K562 (cell line): ENCODE measurements around the gene FKRP. TPM values are rescaled to one million over a fixed set of nuclear protein-coding genes. Genes with fewer than 3 reads are reported as not detected.

Source experiments
- ATAC-seq: fragments of 200-7000 bp; cut with Tn5 transposase; 3 replicates; pipeline ENCODE4 v1.9.1; 2020; ENCODE audit warnings: moderate library complexity
- BruUV-seq: library from RNA; stranded (reverse); fragments of 400-500 nt; replicated peaks from 2 replicates; lab custom pipeline; 2021; lab: Mats Ljungman, UMichigan
- CTCF ChIA-PET: fragments of 300-600 bp; formaldehyde crosslinking; extraction: SDS; loops from one replicate; lab custom pipeline; 2021; ENCODE audit warnings: low intra/inter-chr PET ratio; lab: Yijun Ruan, JAX
- POLR2A ChIA-PET: fragments of 300-600, 350-650 bp; sonication (Branson Sonifier 250); formaldehyde crosslinking; extraction: SDS; loops from one replicate; lab custom pipeline; 2021; ENCODE audit warnings: antibody characterized with exemption, inconsistent platforms; lab: Yijun Ruan, JAX
- DNase-seq, 4 experiments: peaks; one replicate each; pipeline versions ENCODE4 v3.0.0 to v3.0.0-alpha.2; 2011 to 2018; ENCODE audit warnings: low spot score in 3 of 4, mixed read lengths in 3 of 4; ENCODE audit errors: extremely low read depth in 1 of 4
- FAIRE-seq: peaks from 2 replicates; lab custom pipeline; 2011; peaks lifted over from hg19 to GRCh38; lab: Jason Lieb, UNC
- H2AFZ ChIP-seq: 2 replicates; pipeline ENCODE4 v1.6.0; 2011; ENCODE audit warnings: low read depth, low read length, control low read depth, inconsistent platforms
- H3K27ac ChIP-seq: fragments of 200-600 bp; 3 replicates; pipeline ENCODE4 v1.8.0; 2011; ENCODE audit warnings: low read depth, mild to moderate bottlenecking, control low read depth, inconsistent platforms, low read length, moderate library complexity, mixed read lengths; ENCODE audit errors: extremely low read depth
- H3K27me3 ChIP-seq, 2 experiments: fragments of 300-600 bp in 1 of 2; 2 replicates in 1 of 2; 3 replicates in 1 of 2; pipeline versions ENCODE4 v1.6.0 to v1.8.0; 2011; ENCODE audit warnings: inconsistent platforms in 2 of 2, low read length in 2 of 2, mild to moderate bottlenecking in 1 of 2, mixed read lengths in 1 of 2, moderate library complexity in 1 of 2; ENCODE audit not compliant: control insufficient read depth in 2 of 2, insufficient read depth in 2 of 2
- H3K36me3 ChIP-seq: fragments of 300-600 bp; 3 replicates; pipeline ENCODE4 v1.8.0; 2011; ENCODE audit warnings: mild to moderate bottlenecking, low read length, inconsistent platforms; ENCODE audit not compliant: control insufficient read depth, insufficient read depth
- H3K4me1 ChIP-seq, 2 experiments: fragments of 200-600 bp in 1 of 2; replicated peaks in 1 of 2; 2 replicates in 1 of 2; 3 replicates in 1 of 2; pipeline versions ENCODE4 v1.5.1 to v1.8.0; 2011; ENCODE audit warnings: inconsistent platforms in 2 of 2, low read length in 2 of 2, mild to moderate bottlenecking in 1 of 2, mixed read lengths in 1 of 2, moderate library complexity in 1 of 2; ENCODE audit not compliant: control insufficient read depth in 2 of 2, insufficient read depth in 2 of 2
- H3K4me2 ChIP-seq: 2 replicates; pipeline ENCODE4 v1.6.1; 2011; ENCODE audit warnings: low read length, control low read depth, inconsistent platforms, mixed read lengths; ENCODE audit not compliant: insufficient read depth
- H3K4me3 ChIP-seq: fragments of 200-600 bp; sonication (generic), shearing (Covaris generic); 2 replicates; pipeline ENCODE4 v1.5.1; 2016; ENCODE audit warnings: control low read depth, inconsistent platforms
- H3K79me2 ChIP-seq: fragments of 200-600 bp; 3 replicates; pipeline ENCODE4 v1.8.0; 2011; ENCODE audit warnings: low read length, inconsistent platforms; ENCODE audit not compliant: control insufficient read depth, insufficient read depth
- H3K9ac ChIP-seq, 2 experiments: 2 replicates each; pipeline versions ENCODE4 v1.6.0 to v1.6.1; 2011; ENCODE audit warnings: low read depth in 2 of 2, low read length in 2 of 2, control low read depth in 1 of 2, inconsistent platforms in 1 of 2, mild to moderate bottlenecking in 1 of 2, mixed read lengths in 1 of 2; ENCODE audit not compliant: insufficient read depth in 1 of 2
- H3K9me1 ChIP-seq: one replicate; pipeline ENCODE4 v1.6.0; 2011; ENCODE audit warnings: inconsistent platforms, mild to moderate bottlenecking, low read length, moderate library complexity; ENCODE audit not compliant: control insufficient read depth, insufficient read depth
- H3K9me3 ChIP-seq: replicated peaks from 2 replicates; pipeline ENCODE4 v1.5.1; 2011; ENCODE audit warnings: low read depth, low read length, inconsistent platforms; ENCODE audit not compliant: control insufficient read depth, insufficient read depth
- H4K20me1 ChIP-seq: replicated peaks from 2 replicates; pipeline ENCODE4 v1.6.1; 2011; ENCODE audit warnings: low read length, inconsistent platforms, mixed read lengths; ENCODE audit not compliant: control insufficient read depth, insufficient read depth
- BHLHE40 ChIP-seq: IDR thresholded peaks from 2 replicates; pipeline ENCODE4 v1.6.1; 2011; ENCODE audit warnings: low read length, improper control_type of control experiment
- L3MBTL2 ChIP-seq: fragments of 450-650 bp; IDR thresholded peaks from 2 replicates; pipeline ENCODE4 v1.6.1; 2016; ENCODE audit warnings: mild to moderate bottlenecking, moderate library complexity
- NR1H2 ChIP-seq: sonication (generic); formaldehyde crosslinking; IDR thresholded peaks from 2 replicates; pipeline ENCODE4 v1.4.0; 2020; ENCODE audit warnings: mild to moderate bottlenecking, missing genetic modification reagents
- NR4A1 ChIP-seq, 2 experiments: fragments of 250-450 bp in 1 of 2; fragments of 450-650 bp in 1 of 2; sonication (Bioruptor Pico) in 1 of 2; IDR thresholded peaks; 2 replicates each; pipeline versions ENCODE4 v1.4.0 to v1.6.1; 2016 to 2020; ENCODE audit warnings: mild to moderate bottlenecking in 2 of 2, missing compliant biosample characterization in 1 of 2, missing genetic modification characterization in 1 of 2, moderate library complexity in 1 of 2
- ZNF232 ChIP-seq: sonication (generic); formaldehyde crosslinking; IDR thresholded peaks from 2 replicates; pipeline ENCODE4 v1.8.0; 2022; ENCODE audit warnings: mild to moderate bottlenecking, missing genetic modification reagents
- WGBS: fragments of 100-300 bp; shearing (Covaris generic); methylation state at CpG from one replicate; pipeline ENCODE4 v1.1.6; 2016; ENCODE audit warnings: low coverage, mixed read lengths; ENCODE audit not compliant: insufficient coverage; ENCODE audit errors: missing lambda C conversion rate; 5-methylcytosine and 5-hydroxymethylcytosine counted together
- in situ Hi-C: fragments of 300-500 bp; cut with MboI; formaldehyde crosslinking; loops from 4 replicates; pipeline ENCODE4 v1.15.0; 2018; ENCODE audit warnings: inconsistent platforms, mixed read lengths
- intact Hi-C: fragments of 100-400 bp; cut with micrococcal nuclease; formaldehyde crosslinking; loops from 2 replicates; pipeline ENCODE4 v1.14.2; 2022
- polyA plus RNA-seq, 8 experiments: library from polyadenylated mRNA; depleted of rRNA in 4 of 8; stranded (reverse) in 5 of 8; unstranded in 3 of 8; fragments of >200 nt; fragmentation: Nextera tagmentation in 2 of 8; fragmentation: Illumina TruSeq in 1 of 8; extraction: Ambion mirVana in 2 of 8; extraction: Trizol in 1 of 8; gene quantifications; 2 replicates each; pipeline versions ENCODE4 v1.2.1 to v1.2.3, GENCODE V29; 2011 to 2014; ENCODE audit warnings: inconsistent platforms in 1 of 8, missing spikeins in 1 of 8
- total RNA-seq, 7 experiments: library from RNA; depleted of rRNA in 6 of 7; stranded (reverse); fragments of >200 nt in 6 of 7; fragmentation: Illumina TruSeq in 2 of 7; extraction: Trizol in 2 of 7; gene quantifications; 2 replicates each; pipeline versions ENCODE4 v1.2.1 to v1.2.3, GENCODE V29; 2011 to 2021; ENCODE audit warnings: low replicate concordance in 1 of 7
- TF ChIP-seq, protein P1 (sequence below): fragments of 450-650 bp; IDR thresholded peaks from 2 replicates; pipeline ENCODE4 v1.6.1; 2016; ENCODE audit warnings: mild to moderate bottlenecking, moderate library complexity

The FKRP gene
- total and polyA plus RNA-seq, 9 of the 15 experiments (the other 6 are each of a cell fraction or from before 2014, with no cell fraction given) = 0.68 to 16.1 (median 6.5) TPM

DNA sequence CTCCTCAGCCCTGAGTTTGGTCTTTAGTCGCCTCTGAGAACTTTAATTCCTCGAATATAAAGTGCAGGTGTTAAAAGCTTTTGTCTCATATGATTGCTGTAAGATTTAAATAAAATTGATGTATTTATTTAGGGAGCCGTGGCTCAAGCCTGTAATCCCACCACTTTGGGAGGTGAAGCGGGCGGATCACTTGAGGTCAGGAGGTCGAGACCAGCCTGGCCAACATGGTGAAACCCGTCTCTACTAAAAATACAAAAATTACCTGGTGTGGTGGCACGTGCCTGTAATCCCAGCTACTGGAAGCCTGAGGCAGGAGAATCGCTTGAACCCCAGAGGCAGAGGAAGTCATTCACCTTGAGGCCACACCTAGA is 43.1 kb downstream of the FKRP start:
- H3K4me3 ChIP-seq = no peak overlapping the region
- H3K9me3 ChIP-seq = no peaks in the 10 kb centered on the region
- peak overlapping the region; percentile 79 for H2AFZ ChIP-seq
- H3K4me1 ChIP-seq = peaks cover 18 to 38% of the 10 kb centered on the region in 2 experiments
- peaks cover 47% of the 10 kb centered on the region for H3K79me2 ChIP-seq
- H3K9ac ChIP-seq = peak overlapping the region in 1 of 2 experiments; percentile 12; a peak in 1 of 4 replicates
- FAIRE-seq (no peak), ATAC-seq (no peak), DNase-seq (no peak)
- intact Hi-C loops = loop anchor here (5.0 kb wide), 1 partner anchor 38 kb away; no protein-coding TSS in a partner anchor
- no peak overlapping the region; the same call in 1 of the 2 replicates for H3K4me2 ChIP-seq
- H3K36me3 ChIP-seq = peaks cover 27% of the 10 kb centered on the region
- H3K27ac ChIP-seq = peak overlapping the region; percentile 69
- 46% methylated on average over 9 of the region's 9 CpGs for WGBS
- in situ Hi-C loops = no loop called here
- CTCF ChIA-PET = no interaction called here
- no TSS peak for BruUV-seq
- no peaks in the 10 kb centered on the region for H3K9me1 ChIP-seq
- no peaks in the 10 kb centered on the region for H3K27me3 ChIP-seq
- peaks cover 29% of the 10 kb centered on the region for H4K20me1 ChIP-seq
- TF ChIP-seq NR4A1 (CRISPR knock-in tag; IDR thresholded peaks at IDR 0.05) (no peak), NR4A1 (tag; IDR thresholded peaks at IDR 0.05) (0 out of 2 replicates have a peak, but pooled peaks have one; percentile 19), BHLHE40 (0 out of 2 replicates have a peak, but pooled peaks have one; percentile 28), NR1H2 (CRISPR knock-in tag) (no peak), L3MBTL2 (0 out of 2 replicates have a peak, but pooled peaks have one; percentile 16), ZNF232 (no peak)
- TF ChIP-seq, protein P1, sequence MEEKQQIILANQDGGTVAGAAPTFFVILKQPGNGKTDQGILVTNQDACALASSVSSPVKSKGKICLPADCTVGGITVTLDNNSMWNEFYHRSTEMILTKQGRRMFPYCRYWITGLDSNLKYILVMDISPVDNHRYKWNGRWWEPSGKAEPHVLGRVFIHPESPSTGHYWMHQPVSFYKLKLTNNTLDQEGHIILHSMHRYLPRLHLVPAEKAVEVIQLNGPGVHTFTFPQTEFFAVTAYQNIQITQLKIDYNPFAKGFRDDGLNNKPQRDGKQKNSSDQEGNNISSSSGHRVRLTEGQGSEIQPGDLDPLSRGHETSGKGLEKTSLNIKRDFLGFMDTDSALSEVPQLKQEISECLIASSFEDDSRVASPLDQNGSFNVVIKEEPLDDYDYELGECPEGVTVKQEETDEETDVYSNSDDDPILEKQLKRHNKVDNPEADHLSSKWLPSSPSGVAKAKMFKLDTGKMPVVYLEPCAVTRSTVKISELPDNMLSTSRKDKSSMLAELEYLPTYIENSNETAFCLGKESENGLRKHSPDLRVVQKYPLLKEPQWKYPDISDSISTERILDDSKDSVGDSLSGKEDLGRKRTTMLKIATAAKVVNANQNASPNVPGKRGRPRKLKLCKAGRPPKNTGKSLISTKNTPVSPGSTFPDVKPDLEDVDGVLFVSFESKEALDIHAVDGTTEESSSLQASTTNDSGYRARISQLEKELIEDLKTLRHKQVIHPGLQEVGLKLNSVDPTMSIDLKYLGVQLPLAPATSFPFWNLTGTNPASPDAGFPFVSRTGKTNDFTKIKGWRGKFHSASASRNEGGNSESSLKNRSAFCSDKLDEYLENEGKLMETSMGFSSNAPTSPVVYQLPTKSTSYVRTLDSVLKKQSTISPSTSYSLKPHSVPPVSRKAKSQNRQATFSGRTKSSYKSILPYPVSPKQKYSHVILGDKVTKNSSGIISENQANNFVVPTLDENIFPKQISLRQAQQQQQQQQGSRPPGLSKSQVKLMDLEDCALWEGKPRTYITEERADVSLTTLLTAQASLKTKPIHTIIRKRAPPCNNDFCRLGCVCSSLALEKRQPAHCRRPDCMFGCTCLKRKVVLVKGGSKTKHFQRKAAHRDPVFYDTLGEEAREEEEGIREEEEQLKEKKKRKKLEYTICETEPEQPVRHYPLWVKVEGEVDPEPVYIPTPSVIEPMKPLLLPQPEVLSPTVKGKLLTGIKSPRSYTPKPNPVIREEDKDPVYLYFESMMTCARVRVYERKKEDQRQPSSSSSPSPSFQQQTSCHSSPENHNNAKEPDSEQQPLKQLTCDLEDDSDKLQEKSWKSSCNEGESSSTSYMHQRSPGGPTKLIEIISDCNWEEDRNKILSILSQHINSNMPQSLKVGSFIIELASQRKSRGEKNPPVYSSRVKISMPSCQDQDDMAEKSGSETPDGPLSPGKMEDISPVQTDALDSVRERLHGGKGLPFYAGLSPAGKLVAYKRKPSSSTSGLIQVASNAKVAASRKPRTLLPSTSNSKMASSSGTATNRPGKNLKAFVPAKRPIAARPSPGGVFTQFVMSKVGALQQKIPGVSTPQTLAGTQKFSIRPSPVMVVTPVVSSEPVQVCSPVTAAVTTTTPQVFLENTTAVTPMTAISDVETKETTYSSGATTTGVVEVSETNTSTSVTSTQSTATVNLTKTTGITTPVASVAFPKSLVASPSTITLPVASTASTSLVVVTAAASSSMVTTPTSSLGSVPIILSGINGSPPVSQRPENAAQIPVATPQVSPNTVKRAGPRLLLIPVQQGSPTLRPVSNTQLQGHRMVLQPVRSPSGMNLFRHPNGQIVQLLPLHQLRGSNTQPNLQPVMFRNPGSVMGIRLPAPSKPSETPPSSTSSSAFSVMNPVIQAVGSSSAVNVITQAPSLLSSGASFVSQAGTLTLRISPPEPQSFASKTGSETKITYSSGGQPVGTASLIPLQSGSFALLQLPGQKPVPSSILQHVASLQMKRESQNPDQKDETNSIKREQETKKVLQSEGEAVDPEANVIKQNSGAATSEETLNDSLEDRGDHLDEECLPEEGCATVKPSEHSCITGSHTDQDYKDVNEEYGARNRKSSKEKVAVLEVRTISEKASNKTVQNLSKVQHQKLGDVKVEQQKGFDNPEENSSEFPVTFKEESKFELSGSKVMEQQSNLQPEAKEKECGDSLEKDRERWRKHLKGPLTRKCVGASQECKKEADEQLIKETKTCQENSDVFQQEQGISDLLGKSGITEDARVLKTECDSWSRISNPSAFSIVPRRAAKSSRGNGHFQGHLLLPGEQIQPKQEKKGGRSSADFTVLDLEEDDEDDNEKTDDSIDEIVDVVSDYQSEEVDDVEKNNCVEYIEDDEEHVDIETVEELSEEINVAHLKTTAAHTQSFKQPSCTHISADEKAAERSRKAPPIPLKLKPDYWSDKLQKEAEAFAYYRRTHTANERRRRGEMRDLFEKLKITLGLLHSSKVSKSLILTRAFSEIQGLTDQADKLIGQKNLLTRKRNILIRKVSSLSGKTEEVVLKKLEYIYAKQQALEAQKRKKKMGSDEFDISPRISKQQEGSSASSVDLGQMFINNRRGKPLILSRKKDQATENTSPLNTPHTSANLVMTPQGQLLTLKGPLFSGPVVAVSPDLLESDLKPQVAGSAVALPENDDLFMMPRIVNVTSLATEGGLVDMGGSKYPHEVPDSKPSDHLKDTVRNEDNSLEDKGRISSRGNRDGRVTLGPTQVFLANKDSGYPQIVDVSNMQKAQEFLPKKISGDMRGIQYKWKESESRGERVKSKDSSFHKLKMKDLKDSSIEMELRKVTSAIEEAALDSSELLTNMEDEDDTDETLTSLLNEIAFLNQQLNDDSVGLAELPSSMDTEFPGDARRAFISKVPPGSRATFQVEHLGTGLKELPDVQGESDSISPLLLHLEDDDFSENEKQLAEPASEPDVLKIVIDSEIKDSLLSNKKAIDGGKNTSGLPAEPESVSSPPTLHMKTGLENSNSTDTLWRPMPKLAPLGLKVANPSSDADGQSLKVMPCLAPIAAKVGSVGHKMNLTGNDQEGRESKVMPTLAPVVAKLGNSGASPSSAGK = peak; percentile 42
- POLR2A ChIA-PET = interaction anchor here (0.5 to 5.9 kb wide), 26 partner anchors 9 to 1681 kb away, joined by 3 to 89 read pairs (median 4); partner anchors contain the start of genes PRKD2 and ZC3H4
